CD1c-positive myeloid dendritic cell (primary cell): ENCODE results near the gene AFG3L2.

ENCODE experiments used
- DNase-seq: peaks from one replicate; pipeline ENCODE4 v3.0.0-alpha.2; 2016; ENCODE audit errors: extremely low spot score

Gene AFG3L2

GRCh38 chr18:12304351-12305210 lies 72.4 kb downstream of the AFG3L2 start:
- no peak for DNase-seq

GRCh38 chr18:12302391-12303147 lies 74.5 kb downstream of the AFG3L2 start:
- DNase-seq, result no peak

GRCh38 chr18:12301263-12302005 lies 75.6 kb downstream of the AFG3L2 start:
- no peak for DNase-seq

GRCh38 chr18:12299862-12300261 lies 77.2 kb downstream of the AFG3L2 start:
- no peak for DNase-seq

- no peak for DNase-seq
These were observed 80.6 kb downstream of the AFG3L2 start for GRCh38 chr18:12296457-12296856.

- DNase-seq, result no peak
These were observed 81.0 kb downstream of the AFG3L2 start for GRCh38 chr18:12296087-12296403.

GRCh38 chr18:12295389-12296086 lies 81.5 kb downstream of the AFG3L2 start:
- no peak for DNase-seq

- no peak for DNase-seq
These were observed 83.2 kb downstream of the AFG3L2 start for GRCh38 chr18:12293831-12294230.

GRCh38 chr18:12291690-12292089 lies 85.3 kb downstream of the AFG3L2 start:
- DNase-seq, result no peak

GRCh38 chr18:12291161-12291560 lies 85.9 kb downstream of the AFG3L2 start:
- no peak for DNase-seq

- no peak for DNase-seq
These were observed 86.9 kb downstream of the AFG3L2 start for GRCh38 chr18:12290086-12290485.

GRCh38 chr18:12288403-12288755 lies 88.6 kb downstream of the AFG3L2 start:
- DNase-seq, result no peak

GRCh38 chr18:12287684-12288402 lies 89.2 kb downstream of the AFG3L2 start:
- peak; percentile 53 for DNase-seq

GRCh38 chr18:12287131-12287681 lies 89.8 kb downstream of the AFG3L2 start:
- DNase-seq, result no peak

GRCh38 chr18:12283666-12284065 lies 93.4 kb downstream of the AFG3L2 start:
- DNase-seq, result no peak

GRCh38 chr18:12283256-12283655 lies 93.8 kb downstream of the AFG3L2 start:
- no peak for DNase-seq

- no peak for DNase-seq
These were observed 94.5 kb downstream of the AFG3L2 start for GRCh38 chr18:12282442-12283039.

GRCh38 chr18:12281861-12282260 lies 95.2 kb downstream of the AFG3L2 start:
- no peak for DNase-seq

- no peak for DNase-seq
These were observed 97.1 kb downstream of the AFG3L2 start for GRCh38 chr18:12279781-12280531.
